Daoy (cell line): ENCODE measurements around the gene GEMIN4. TPM values are rescaled to one million over a fixed set of nuclear protein-coding genes. Genes with fewer than 3 reads are reported as not detected.
"Not testable (repeated sequence)": the region's sequence is repeated elsewhere in the genome, so short reads cannot be mapped to it uniquely, and the experiment has no call there.

ENCODE experiments used
- DNase-seq: peaks from one replicate; pipeline ENCODE4 v3.0.0-alpha.2; 2015; ENCODE audit warnings: low read depth
- total RNA-seq: library from RNA; depleted of rRNA; stranded (reverse); fragments of >200 nt; shearing (Covaris generic); gene quantifications from 2 replicates; pipeline ENCODE4 v1.2.3, GENCODE V29; 2014; rRNA removed

Gene GEMIN4
- 10.7 and 14.3 TPM in 2 replicates for total RNA-seq

DNA sequence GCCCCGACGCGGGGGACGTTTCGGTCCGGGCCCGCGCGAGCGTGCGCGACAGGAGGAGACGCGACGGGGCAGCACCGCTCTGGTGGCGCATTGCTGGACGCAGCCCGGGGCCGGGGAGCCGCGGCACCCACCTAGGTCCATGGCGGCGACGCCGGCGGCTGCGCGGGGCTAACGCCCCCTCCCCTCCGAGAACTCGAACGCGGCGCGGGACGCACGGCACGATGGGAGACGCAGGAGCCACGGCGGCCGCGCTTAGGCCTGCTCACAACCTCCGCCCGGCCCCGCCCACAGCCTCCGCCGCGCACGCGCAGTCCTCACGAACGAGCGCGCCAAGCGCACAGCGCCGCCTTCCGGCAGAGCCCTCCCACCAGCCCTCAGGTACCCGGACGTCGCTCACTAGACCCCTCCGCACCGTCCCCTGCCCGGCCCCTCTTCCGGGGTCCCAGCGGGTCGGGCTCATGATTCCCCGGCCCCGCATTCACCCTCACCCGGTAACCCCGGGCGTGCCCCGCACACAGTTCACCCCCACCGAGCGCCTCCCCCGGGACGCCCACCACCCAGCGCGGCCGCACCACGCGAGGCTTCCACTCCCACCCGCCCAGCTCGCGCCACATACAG, at the start of gene GEMIN4:
GEMIN4 (minus strand) TSS at position 263 of the 618 bp plus-strand sequence; CDS start at position 141, 122 bp downstream.
- DNase-seq, result peak; percentile 96

DNA sequence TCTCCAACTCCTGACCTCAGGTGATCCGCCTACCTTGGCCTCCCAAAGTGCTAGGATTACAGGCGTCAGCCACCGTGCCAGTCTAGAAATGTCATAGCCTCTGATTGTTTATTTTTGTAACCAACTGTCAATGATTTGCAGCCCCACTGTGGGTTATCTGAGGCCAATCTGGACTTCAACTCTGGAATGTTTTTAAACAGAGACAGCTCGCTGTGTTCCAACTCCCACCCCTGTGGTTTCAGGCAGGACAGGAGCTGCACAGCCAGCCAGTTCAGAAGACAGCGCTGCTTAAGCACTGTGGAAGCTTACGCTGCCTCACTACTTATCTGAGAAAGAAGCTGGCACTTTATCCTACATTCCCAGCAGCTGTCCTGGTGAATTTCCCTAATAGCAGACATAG, 49.6 kb upstream of the GEMIN4 start:
- no peak for DNase-seq

DNA sequence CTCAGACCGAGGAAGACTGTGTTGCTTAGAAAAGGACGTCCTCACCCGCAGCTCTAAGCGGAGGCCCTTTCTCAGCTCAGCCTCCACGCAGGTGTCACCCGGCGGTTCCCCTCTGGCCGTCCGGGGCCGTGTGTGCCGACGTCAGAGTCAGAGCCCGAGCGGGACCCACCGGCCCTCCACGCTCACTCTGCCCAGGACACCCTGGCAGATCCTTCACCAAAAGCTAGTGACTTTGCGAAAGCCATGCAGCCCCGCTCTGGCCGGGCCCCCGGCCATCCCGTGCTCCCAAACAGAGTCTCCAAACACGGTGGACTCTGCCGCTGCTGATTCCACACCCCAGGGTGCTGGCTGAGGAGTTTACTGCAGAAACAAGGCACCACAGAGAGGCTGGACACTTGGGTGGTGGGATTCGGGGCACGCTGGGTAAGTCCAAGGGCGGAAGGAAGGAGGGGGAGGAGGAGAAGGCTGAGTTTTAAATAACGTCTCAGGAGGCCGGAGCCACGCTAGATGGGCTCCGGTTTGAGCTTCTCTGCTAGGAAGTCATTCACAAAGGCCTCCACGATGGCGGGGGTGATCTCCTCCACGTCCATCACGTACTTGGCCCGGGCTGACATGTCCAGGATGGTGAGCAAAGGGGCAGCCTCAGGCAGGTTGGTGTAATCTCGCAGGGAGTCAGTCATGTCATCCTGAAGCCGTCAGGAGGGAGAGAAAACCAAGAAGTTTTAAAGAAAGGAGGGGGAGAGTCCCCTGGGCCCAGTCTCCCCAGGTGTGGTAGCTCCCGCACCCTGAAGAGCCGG, 48.6 kb upstream of the GEMIN4 start:
- DNase-seq, result no peak

DNA sequence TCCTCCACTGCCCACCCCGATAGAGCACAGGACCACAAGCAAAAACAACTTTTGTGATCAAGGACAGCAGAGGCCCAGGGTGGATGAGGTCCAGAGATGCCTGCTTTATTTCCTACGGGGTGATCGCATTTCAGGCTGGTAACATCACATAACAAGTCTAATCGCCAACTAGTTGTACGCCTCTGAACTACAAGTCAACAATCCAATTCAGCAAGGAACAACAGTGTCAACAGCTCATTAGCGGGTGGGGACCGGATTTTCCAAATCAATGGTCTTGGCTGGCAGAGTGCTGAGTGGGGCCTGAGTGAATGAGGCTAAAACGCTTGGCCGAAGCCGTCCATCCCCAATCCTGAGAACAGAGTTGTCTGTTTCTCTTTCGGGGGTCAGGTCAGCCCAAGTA, 47.2 kb upstream of the GEMIN4 start:
- DNase-seq, result no peak

DNA sequence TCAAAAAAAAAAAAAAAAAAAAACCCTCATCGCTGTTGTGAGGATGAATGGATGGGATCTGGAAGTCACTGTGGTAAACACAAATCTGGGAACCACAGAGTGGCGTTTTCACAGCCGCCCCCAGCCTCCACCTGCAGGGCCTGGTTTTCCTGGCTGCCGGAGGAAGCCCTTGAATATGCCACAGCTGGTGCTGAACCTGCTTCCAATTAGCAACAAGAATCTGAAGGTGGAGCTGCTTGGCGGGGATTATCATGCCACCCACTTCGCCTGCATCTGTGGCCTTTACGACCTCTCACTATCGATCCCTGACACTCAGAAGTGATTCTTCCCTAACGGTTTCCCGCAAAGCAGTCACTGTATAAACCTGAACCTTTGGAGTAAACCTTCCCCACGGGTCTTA, 46.2 kb upstream of the GEMIN4 start:
- DNase-seq, result no peak

DNA sequence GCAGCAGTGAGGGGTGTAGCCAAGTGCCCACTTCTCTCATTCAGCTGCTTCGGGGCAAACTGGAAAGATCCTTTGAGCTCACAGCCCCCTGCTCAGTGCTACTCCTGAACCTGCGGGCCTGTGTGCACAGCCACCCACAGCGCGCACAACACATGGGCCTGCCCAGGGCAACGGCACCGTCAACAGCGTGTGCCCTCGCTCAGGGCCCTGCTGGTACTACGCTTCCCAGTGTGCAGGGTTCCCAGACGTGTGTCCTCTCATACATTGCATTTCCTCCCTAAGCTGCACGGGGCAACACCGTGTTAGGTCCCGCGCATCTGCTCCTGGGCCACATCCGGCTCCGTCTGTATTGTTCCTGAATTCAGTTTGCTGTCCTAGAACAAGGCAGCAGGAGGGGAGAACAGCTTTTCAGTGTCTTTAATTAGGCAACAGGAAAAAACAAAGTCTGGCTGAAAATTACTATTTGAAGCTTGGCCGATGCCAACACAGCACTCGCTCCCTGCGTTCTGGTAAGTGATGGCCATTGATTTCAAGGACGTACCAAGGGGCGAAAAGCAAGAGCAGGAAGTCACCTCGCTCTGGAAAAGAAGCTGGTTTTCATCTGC, 45.3 kb upstream of the GEMIN4 start:
- no peak for DNase-seq

DNA sequence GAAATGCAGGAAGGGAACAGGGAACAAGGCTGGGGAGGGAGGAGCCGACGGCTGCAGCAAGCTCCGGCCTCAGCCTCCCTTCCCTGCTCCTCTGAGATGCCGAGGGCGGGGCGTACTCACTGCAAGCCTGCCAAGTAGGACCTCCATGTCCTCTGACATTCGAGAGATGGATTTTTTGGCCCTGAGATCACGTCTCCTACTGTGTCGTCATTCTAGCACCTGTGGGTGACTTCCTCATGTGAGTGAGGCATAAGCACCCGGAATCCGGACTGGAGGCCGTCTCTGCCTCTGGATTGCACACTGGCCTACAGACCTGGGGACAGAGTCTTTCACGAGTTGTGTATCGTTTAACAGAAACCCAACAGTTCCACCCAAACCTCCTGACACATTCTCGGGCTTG, 44.5 kb upstream of the GEMIN4 start:
- no peak for DNase-seq

DNA sequence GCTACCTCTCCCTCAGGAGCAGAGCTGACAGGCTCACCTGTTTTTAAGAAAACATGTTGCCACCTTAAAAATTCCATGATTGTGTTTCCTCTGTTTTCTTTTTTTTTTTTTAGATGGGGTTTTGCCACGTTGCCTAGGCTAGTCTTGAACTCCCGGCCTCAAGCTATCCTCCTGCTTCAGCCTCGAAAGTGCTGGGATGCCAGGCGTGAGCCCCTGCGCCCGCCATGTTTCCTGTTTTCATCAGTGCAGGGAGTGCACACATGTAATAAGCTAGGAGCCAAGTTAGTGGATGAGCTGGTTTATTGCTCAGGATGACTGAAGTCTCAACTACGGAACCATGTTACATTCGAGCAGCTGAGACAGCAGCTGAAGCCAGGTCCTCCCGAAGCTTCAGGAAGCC, 43.7 kb upstream of the GEMIN4 start:
- no peak for DNase-seq

DNA sequence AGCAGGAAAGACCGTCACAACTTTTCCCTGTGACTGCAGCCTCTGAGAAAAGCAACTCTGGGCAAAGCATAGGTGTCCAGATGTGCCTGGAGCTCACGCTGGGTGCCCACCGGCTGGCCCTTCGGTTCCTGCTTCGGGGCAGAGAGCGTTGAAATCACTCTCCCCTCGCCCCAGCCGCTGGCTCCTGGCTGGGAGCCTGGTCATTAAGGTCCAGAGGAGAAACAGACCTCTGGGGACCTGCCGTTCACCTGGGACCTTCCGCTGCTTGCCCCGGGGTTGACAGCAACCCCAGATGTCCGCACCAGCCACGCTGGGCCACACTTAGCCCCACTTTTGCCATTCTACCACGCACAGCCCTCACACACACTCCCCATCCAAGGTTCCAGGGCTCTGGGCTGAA, 43.2 kb upstream of the GEMIN4 start:
- DNase-seq, result no peak

DNA sequence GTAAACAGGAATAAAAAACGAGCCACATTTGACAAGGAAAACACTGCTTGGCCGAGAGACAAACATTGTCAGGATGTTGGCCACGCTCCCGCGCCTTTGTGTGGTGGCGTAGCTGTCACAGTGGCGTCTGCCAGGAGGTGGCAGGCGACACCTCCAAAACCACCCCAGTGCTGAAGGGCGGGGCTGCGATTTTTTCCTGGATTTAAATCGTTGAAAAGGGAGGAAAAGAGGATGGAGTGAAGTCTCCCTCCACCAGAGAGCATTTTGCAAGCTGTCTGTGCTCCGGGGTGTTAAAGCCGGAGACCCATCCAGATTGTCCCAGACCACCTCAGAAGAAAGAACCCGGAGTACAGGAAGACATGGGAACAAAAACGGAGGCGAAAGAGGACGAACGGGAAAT, 42.8 kb upstream of the GEMIN4 start:
- peak; percentile 83 for DNase-seq

DNA sequence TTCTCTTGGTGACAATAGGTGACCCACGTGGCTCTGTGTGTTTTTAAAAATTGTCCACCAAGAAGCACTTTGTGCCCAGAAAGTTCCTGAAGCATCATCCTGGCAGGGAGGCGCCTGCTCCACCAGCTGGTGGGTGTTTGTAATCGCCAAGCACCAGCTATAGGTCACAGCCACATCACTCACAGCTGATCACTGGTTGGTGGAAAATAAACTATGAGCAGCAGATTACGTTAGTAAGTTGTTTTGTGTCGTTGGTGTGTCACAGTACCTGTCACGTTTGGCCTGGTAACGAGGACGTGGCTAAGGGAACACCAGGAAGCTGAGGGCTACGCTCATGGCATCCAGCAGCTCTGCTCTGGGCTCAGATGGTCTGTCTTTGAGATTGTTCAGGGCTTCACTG, 40.2 kb upstream of the GEMIN4 start:
- DNase-seq, result no peak

DNA sequence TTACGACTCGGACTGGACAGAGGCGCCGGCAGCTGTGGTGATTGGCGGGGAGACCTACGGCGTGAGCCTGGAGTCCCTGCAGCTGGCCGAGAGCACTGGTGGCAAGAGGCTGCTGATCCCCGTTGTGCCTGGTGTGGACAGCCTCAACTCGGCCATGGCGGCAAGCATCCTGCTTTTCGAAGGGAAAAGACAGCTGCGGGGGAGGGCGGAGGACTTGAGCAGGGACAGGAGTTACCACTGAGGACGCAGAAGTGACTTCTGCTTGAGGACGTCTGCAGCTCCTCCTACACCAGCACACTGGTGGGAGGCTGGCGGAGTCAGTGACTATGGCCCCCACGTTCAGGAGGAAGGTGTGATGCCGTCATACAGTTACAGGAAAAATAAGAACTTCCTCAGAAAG, 39.8 kb upstream of the GEMIN4 start:
- no peak for DNase-seq

DNA sequence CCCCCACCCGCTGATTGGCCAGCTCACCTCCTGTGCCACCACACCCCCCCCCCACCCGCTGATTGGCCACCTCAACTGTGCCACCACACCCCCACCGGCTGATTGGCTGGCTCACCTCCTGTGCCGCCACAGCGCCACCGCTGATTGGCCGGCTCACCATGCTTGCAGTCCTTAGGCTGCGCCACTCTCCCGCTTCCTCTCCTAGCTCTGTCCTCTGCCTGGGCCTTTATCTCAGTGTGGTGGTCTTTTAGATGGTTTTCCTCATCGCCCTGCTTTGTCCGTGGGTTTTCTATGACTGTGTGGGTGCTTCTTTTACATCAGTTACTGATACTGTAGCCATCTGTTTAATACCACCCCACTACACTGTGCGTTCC, 38.8 kb upstream of the GEMIN4 start:
- DNase-seq, result not testable (repeated sequence)

DNA sequence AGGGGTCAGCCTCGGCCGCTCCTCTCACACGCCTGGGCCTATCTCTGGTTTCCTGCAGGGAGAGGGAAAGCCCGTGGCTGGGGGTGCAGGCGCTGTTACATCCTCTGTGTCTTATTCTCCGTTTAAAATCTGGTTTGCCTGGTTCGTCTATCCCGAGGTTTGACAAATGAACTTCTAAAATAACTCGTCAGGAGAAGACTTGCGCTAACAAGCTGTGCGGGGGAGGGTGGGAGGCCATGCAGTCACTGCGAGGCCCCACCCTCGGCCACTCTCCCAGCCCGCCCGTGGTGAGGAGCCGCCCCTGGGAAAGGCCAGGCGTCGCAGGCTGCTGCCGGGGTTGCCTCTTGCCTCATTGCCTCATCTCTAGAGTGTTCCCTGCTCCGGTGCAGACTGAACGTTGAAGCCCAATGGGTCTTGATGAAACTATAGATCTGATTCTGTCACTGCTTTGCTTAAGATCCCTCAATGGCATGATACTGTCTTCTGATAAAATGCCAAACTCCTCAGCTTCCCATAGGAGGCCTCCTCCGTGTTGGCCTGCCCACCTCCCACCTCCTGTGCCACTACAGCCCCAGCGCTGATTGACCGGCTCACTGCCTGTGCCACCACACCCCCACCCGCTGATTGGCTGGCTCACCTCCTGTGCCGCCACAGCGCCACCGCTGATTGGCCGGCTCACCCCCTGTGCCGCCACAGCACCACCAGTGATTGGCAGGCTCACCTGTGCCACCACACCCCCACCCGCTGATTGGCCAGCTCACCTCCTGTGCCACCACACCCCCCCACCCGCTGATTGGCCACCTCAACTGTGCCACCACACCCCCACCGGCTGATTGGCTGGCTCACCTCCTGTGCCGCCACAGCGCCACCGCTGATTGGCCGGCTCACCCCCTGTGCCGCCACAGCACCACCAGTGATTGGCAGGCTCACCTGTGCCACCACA, 38.1 kb upstream of the GEMIN4 start:
- not testable (repeated sequence) for DNase-seq

DNA sequence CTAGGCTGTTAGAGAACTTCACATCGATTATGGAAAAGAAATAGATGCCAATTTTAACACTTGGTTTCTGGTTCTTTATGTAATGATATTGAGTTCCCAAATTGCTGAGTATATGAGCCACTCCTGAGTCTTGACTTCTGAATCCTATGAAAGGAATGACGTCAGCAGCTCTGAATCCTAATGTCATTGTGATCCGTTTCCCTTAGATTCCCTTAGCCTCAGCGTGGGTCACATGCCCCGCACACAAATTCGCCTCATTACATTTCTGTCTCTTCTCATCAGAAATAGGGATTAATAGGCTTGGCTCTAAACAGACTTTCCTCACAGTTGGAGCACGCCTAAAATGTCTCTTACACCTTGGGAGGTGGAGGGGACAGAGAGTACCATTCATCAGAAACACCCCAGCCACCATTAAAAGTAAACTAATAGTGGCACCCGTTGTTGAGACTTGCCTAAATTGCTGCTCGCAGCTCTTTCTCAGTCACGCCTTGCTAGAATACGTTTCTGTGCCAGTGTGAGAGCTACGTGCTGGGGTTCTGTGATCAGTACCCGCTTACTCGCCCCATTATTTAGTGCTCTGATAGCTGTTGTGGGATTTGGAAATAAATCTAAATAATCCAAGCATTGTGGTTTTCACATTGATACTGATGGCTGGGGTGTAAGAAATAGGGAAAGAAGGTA, 37.2 kb upstream of the GEMIN4 start:
- DNase-seq, result no peak

DNA sequence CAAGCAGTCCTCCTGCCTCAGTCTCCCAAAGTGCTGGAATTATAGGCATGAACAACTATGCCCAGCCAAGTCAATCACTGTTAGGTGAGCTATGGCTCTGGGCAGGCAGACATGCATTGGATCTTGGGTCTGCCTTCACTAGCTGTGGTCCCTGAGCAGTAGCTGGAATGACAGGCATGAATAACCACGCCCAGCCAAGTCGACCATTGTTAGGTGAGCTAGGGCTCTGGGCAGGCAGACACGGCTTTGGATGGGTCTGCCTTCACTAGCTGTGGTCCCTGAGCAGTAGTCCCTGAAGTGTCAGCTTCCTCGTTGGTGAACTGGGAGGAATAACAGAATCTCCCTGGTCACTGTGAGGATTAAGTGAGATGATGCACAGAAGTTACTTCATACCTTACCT, 36.5 kb upstream of the GEMIN4 start:
- no peak for DNase-seq

DNA sequence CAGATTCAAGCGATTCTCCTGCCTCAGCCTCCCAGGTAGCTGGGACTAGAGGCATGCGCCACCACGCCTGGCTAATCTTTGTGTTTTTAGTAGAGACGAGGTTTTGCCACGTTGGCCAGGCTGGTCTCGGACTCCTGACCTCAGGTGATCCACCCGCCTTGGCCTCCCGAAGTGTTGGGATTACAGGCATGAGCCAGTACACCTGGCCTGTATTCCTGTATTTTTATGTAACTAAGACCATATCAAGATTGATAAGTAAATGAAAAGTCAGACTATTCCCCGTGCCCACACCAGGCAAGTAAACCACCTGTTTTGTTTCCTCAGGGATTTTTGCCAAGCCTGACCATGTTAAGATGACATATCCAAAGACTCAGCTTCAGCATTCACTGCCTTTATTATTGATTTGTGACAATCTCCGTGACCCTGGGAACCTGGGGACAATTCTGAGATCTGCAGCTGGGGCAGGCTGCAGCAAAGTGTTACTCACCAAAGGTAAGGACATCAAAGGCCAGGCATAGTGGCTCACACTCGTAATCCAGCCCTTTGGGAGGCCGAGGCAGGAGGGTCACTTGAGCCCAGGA, 35.7 kb upstream of the GEMIN4 start:
- DNase-seq, result no peak

DNA sequence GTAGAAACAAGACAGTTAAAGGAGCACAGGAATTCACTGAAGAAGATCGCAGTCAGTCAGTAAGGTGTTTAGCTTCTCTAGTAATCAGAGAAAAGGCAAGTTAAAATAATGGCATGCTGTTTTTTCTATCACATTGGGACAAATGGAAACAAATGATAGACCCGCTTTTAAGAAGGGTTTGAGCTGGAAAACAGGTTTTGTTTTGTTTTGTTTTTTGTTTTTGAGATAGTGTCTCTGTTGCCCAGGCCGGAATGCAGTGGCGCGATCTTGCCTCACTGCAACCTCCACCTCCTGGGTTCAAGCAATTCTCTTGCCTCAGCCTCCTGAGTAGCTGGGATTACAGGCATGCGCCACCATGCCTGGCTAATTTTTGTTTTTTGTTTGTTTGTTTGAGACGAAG, 33.8 kb upstream of the GEMIN4 start:
- DNase-seq, result not testable (repeated sequence)

DNA sequence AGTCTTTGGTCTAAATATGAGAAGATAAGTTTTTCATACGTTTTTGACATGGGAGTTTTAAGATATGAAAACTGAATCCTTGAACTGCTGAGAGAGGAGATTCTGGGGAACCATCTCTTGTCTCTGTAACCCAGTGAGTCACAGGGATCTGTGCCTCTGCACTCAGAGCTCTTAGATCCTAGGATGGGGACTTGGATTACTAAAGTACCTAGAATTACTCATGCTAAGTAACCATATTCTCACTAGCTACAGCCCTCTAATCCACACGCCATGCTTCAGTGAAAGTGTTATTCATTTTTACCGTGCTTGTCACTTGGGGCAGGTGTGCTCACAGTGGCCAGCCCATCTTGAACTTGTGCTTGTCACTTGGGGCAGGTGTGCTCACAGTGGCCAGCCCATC, 32.1 kb upstream of the GEMIN4 start:
- no peak for DNase-seq

DNA sequence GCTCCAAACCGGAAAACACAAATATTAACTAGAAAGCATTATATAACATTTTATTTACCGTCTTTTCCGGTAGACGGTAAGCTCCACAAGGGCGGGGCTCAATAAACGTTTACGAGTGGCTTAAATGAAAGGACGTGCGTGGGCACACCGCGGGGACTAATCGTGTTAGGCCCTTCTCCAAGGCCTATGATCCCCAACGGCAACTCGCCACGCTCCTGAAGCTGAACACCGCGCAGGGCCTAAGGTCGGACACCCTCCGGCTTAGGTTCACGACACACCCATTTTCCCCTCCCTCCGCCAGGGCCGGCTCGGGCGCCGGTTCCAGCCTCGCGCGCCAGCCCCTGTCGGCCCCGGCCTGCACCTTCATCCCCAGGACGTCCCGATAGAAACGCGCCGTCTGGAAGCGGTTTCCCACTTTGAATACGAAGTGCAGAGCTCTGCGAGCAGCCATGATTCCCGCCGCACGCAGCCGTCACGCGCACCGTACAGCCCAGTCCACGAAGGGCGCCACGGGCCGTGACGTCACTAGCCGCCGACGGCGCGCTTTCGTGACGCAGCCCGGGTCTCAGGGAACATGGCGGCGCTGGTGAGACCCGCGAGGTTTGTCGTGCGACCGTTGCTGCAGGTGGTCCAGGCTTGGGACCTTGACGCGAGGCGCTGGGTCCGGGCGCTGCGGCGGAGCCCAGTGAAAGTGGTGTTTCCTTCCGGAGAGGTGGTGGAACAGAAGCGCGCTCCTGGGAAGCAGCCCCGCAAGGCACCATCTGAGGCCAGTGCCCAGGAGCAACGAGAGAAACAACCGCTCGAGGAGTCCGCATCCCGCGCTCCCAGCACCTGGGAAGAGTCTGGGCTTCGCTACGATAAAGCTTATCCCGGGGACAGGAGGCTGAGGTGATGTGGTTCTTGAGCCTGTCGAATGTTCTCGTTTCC, 30.0 kb upstream of the GEMIN4 start, which contains the start of the genes GLOD4 and MRM3:
GLOD4 (minus strand) TSS at position 476 of the 927 bp plus-strand sequence; CDS start at position 451, 25 bp downstream.
MRM3 (plus strand) TSS at position 549 of the 927 bp plus-strand sequence; CDS start at position 575, 26 bp downstream.
- DNase-seq, result peak; percentile 95
